Measurements from ENCODE around the gene DCTN5. TPM values are rescaled to one million over a fixed set of nuclear protein-coding genes. Genes with fewer than 3 reads are reported as not detected.

Gene DCTN5
- total RNA-seq, 1 donor from 2014 or later = 32.6 TPM

- DNase-seq (ENCODE audit: low read depth) = no peak
- TF ChIP-seq CTCF (conservative IDR thresholded peaks at IDR 0.05; ENCODE audit: low read depth, low read length) = no peak
- no peak overlapping the region for H3K4me3 ChIP-seq (ENCODE audit: low read depth, low read length)
Observed at GRCh38 chr16:23663918-23664317, 22.7 kb downstream of the DCTN5 start.

GRCh38 chr16:23666571-23667354 lies 25.5 kb downstream of the DCTN5 start:
- DNase-seq (ENCODE audit: low read depth) = no peak
- no peak overlapping the region for H3K4me3 ChIP-seq (ENCODE audit: low read depth, low read length)
- no peak for TF ChIP-seq CTCF (conservative IDR thresholded peaks at IDR 0.05; ENCODE audit: low read depth, low read length)

GRCh38 chr16:23667355-23667659 lies 26.0 kb downstream of the DCTN5 start:
- no peak for TF ChIP-seq CTCF (conservative IDR thresholded peaks at IDR 0.05; ENCODE audit: low read depth, low read length)
- DNase-seq (ENCODE audit: low read depth) = no peak
- H3K4me3 ChIP-seq (ENCODE audit: low read depth, low read length) = no peak overlapping the region

GRCh38 chr16:23668225-23668624 lies 27.0 kb downstream of the DCTN5 start:
- H3K4me3 ChIP-seq (ENCODE audit: low read depth, low read length) = no peak overlapping the region
- no peak for DNase-seq (ENCODE audit: low read depth)
- TF ChIP-seq CTCF (conservative IDR thresholded peaks at IDR 0.05; ENCODE audit: low read depth, low read length) = no peak

- H3K4me3 ChIP-seq (ENCODE audit: low read depth, low read length) = no peak overlapping the region
- no peak for DNase-seq (ENCODE audit: low read depth)
- no peak for TF ChIP-seq CTCF (conservative IDR thresholded peaks at IDR 0.05; ENCODE audit: low read depth, low read length)
Observed at GRCh38 chr16:23668873-23669272, 27.6 kb downstream of the DCTN5 start.

GRCh38 chr16:23670137-23670776 lies 29.0 kb downstream of the DCTN5 start:
- peak; percentile 84 for DNase-seq (ENCODE audit: low read depth)
- peak; percentile 7 for TF ChIP-seq CTCF (conservative IDR thresholded peaks at IDR 0.05; ENCODE audit: low read depth, low read length)
- no peak overlapping the region for H3K4me3 ChIP-seq (ENCODE audit: low read depth, low read length)
